ENCODE data around the gene AGPAT3.
"Not testable (repeated sequence)": the region's sequence is repeated elsewhere in the genome, so short reads cannot be mapped to it uniquely, and the experiment has no call there.

The AGPAT3 gene, protein sequence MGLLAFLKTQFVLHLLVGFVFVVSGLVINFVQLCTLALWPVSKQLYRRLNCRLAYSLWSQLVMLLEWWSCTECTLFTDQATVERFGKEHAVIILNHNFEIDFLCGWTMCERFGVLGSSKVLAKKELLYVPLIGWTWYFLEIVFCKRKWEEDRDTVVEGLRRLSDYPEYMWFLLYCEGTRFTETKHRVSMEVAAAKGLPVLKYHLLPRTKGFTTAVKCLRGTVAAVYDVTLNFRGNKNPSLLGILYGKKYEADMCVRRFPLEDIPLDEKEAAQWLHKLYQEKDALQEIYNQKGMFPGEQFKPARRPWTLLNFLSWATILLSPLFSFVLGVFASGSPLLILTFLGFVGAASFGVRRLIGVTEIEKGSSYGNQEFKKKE

DNA sequence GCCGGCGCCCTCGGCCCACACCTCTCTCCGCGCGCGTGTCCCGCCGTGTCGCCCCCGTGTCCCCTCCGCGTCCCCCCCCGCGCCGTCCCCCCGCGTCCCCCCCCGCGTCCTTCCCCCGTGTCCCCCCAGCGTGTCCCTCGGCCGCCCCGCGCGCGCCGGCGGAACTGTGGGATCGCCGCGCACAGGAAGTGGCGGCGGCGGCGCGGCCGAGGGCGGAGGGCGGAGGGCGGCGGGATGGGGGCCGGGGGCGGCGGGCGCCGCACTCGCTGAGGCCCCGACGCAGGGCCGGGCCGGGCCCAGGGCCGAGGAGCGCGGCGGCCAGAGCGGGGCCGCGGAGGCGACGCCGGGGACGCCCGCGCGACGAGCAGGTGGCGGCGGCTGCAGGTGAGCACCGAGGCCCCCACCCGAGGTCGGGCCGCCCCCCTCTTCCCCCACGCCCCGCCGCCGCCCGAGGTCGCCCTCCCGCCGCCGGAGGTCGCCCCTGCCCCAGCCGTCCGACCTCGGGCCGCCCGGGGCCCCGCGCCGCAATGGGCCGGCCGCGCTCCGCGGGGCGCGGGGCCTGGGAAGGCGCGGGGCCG lies at the start of gene AGPAT3:
Gene AGPAT3, plus strand, starts transcription at position 262 of the 578 bp plus-strand sequence. CDS start 94,459 bp downstream, outside the sequence.
- peak; percentile 42 for DNase-seq

- no peak for DNase-seq
These were observed 49.0 kb upstream of the AGPAT3 start for GRCh38 chr21:43815991-43816390.

- DNase-seq, result no peak
These were observed 48.4 kb upstream of the AGPAT3 start for GRCh38 chr21:43816611-43817071.

GRCh38 chr21:43817157-43818086 lies 47.6 kb upstream of the AGPAT3 start:
- no peak for DNase-seq

DNA sequence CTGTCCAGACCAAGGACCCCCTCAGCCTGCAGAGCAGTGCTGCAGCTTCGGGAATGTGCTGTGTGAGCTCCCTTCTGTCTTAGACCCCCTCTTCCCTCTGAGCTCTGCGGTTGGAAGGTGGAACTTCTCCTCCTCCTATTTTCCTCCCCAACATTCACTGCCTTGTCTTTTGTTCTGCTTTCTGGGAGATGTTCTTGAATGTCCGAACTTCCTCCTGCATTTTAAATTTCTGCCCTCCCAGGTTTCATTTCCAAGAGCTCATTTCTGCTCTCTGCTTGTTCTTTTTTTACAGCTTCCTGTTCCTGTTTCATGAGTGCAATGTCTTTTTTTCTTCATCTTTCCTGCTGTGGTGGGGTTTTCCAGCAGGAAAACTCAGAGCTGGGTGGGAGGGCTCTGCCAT lies 46.3 kb upstream of the AGPAT3 start:
- no peak for DNase-seq

- DNase-seq, result no peak
These were observed 45.3 kb upstream of the AGPAT3 start for GRCh38 chr21:43819511-43820405.

GRCh38 chr21:43820466-43820865 lies 44.6 kb upstream of the AGPAT3 start:
- DNase-seq, result no peak

GRCh38 chr21:43822166-43822565 lies 42.9 kb upstream of the AGPAT3 start:
- not testable (repeated sequence) for DNase-seq

- not testable (repeated sequence) for DNase-seq
These were observed 42.3 kb upstream of the AGPAT3 start for GRCh38 chr21:43822741-43823140.

GRCh38 chr21:43824333-43825241 lies 40.4 kb upstream of the AGPAT3 start:
- DNase-seq, result no peak

DNA sequence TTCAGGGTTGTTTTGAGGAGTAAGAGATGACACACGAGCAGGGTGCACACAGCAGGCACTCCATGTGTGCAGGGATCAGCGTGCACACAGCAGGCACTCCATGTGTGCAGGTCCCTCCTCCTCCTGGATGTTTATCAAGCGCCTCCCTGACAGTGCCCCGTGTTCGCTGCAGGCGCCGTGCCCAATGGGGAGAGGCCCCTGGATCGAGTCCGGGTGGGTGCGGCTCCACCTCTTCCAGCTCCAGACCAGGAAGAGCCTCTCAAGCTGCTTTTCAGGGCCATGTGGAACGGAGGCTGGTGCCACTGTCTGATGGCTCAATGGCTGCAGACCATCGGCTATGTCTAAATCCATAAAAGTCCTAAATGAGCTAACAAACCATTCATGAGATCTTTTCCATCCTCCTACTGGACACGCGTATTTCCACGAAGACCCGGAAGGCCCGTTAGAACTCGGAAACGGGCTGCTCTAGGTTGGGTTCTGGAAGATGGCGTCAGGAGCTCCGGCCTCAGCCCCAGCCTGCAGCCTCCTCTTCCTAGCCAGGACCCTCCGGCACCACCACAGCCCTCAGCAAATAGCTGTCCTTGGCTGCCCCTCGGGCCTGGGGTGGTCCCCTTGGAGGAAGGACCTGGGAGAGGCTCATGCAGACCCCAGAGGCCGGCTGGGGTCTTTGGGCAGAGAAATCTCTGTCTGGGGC lies 39.6 kb upstream of the AGPAT3 start:
- DNase-seq, result no peak

DNA sequence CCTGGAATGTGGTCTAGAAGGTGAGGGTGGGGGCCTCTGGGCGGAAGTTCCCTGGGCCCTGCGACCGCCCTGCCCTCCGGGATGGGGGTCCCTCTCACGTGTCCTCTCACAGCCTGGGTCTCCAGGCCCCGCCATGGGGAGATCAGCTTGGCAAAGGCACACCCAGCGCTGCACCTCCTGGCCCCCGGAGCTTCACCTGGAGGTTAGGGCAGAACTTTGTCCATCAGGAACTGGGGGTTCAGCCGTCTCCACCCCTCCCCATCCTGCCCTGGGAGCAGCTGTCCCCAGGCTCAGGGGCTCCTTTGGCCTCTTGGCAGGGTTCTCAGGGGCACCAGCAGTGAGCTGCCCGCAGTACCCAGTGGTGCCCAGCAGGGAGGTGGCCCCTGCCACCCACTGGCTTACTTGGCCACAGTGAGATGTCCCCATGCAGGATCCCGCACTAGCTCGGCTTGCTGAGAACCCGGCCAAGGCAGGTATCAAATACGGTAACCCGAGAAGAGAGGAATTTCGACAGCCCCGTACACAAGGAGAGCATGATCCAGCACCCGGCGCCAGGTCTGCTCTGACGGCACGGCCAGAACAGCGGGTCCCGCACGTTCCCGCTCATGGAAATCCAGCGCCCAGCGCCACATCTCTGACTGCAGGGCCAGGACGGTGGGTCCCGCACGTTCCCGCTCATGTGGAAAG lies 38.9 kb upstream of the AGPAT3 start:
- DNase-seq, result no peak

- no peak for DNase-seq
These were observed 38.4 kb upstream of the AGPAT3 start for GRCh38 chr21:43826623-43826974.

- DNase-seq, result no peak
These were observed 37.9 kb upstream of the AGPAT3 start for GRCh38 chr21:43827015-43827611.

DNA sequence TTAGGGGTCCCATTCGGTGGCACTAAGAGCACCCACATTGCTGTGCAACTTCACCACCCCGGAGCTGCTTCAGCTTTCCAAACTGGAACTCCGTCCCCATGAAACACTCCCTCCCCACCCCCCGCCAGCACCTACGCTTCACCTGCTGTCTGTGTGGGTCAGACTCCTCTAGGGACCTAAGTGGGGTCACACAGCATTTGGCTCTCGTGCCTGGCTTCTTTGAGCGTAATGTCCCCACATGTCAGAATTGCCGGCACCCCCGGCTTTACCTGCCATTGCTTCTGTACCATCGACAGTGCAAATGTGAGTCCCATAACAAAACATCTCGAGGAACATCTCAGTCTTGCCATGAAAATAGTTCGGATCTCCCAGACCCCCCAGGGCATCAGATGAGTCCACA lies 35.9 kb upstream of the AGPAT3 start:
- no peak for DNase-seq

DNA sequence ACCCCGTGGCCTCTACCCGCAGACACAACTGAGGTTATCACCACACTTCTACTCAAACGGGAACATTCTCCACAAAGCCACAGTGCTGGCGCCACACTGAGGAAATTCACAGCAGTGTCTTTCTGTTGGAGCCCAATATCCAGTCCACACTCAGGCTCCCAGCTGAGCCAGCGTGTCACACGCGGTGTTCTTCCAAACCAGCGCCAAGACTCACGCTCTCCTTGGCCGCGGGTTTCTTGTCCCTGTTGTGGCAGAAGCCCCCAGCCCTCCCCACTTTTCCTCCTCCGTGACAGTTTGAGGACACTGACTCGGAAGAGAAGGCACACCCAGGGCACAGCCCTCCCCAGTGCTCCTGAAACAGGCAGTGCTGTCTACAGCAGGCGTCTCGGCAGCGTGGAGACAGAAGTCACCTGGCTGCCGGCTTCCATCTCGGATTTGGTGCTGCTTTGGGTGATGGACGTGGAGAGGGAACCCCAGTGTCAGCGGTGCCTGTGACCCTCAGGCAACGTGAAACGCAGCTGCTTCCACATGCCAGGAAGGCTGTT lies 35.4 kb upstream of the AGPAT3 start:
- DNase-seq, result no peak

DNA sequence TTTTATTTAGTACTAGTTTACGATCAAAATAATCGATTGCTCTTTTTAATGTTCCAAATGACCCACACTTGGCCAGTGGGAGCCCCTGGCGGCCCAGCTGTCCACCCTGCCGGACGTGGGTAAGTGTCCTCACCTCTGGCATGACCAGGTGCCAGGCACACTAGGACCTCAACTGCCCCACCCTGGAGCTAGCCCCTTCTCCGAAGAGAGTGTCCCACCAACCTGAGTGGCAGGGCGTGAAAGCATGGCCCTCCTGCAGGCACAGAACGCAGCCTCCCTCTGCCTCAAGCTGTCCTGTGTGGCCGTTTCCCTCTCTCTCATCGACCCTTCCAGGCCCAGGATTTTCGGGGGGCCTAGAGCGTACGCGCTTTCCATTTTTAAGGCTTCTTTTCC lies 32.9 kb upstream of the AGPAT3 start:
- no peak for DNase-seq

DNA sequence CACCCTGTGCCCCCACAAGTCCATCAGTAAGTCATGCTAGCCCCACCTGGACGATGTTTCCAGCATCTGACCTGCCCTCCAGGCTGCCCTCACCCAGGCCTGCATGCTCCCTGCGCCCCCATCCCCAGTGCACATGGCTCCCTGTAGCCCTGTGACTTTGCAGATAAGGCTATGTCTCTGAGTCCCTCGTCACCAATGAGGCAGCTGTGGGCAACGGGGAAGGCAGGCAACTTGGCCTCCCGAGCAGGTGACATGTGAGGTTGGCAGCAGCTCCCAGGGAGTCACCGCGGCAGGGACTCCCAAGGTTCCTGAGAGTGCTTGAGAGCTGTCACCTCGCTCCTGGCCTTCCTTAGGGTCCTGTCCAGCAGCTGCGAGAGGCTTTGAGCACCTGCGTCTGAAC lies 32.4 kb upstream of the AGPAT3 start:
- no peak for DNase-seq
